Naive B cell (primary cell): ENCODE measurements around the gene AGPAT2. TPM values are rescaled to one million over a fixed set of nuclear protein-coding genes. Genes with fewer than 3 reads are reported as not detected.
A peak's percentile ranks its signal among the peaks of the same experiment; 100 is the strongest.

ENCODE experiments used
- ATAC-seq, 2 donors: fragments of 150-1000 bp; cut with Tn5 transposase; 2 replicates each; pipeline ENCODE4 v1.10.0; 2021; ENCODE audit warnings: low read depth in 2 of 2, mild to moderate bottlenecking in 2 of 2, moderate library complexity in 2 of 2
- DNase-seq: peaks from one replicate; pipeline ENCODE4 v3.0.0; 2022
- H3K27ac Mint-ChIP-seq, 6 donors: one replicate each; pipeline ENCODE4 v1.8.0; 2020 to 2022; ENCODE audit warnings: mild to moderate bottlenecking in 6 of 6, mixed read lengths in 6 of 6, moderate library complexity in 5 of 6, inconsistent platforms in 2 of 6
- H3K27me3 Mint-ChIP-seq, 3 donors: one replicate each; pipeline ENCODE4 v1.8.0; 2021 to 2022; ENCODE audit warnings: mixed read lengths in 3 of 3, mild to moderate bottlenecking in 1 of 3
- H3K36me3 Mint-ChIP-seq, 2 donors: one replicate each; pipeline ENCODE4 v1.8.0; 2020 to 2022; ENCODE audit warnings: mixed read lengths in 2 of 2, inconsistent platforms in 1 of 2, mild to moderate bottlenecking in 1 of 2
- H3K4me1 Mint-ChIP-seq, 3 donors: one replicate each; pipeline ENCODE4 v1.8.0; 2020 to 2022; ENCODE audit warnings: mixed read lengths in 3 of 3, inconsistent platforms in 1 of 3, mild to moderate bottlenecking in 1 of 3, moderate library complexity in 1 of 3
- H3K4me3 Mint-ChIP-seq, 8 donors: one replicate each; pipeline ENCODE4 v1.8.0; 2020 to 2022; ENCODE audit warnings: mild to moderate bottlenecking in 8 of 8, mixed read lengths in 8 of 8, moderate library complexity in 8 of 8, inconsistent platforms in 2 of 8
- H3K9me3 Mint-ChIP-seq, 7 donors: one replicate each; pipeline ENCODE4 v1.8.0; 2020 to 2022; ENCODE audit warnings: mixed read lengths in 7 of 7, mild to moderate bottlenecking in 5 of 7, inconsistent platforms in 2 of 7, moderate library complexity in 1 of 7
- polyA plus RNA-seq, 6 donors: library from polyadenylated mRNA; unstranded; fragments of 300-500 nt; fragmentation: Illumina TruSeq; gene quantifications; one replicate each; pipeline ENCODE4 v1.2.3, GENCODE V29; 2021; ENCODE audit warnings: low read depth in 6 of 6

The AGPAT2 gene
- polyA plus RNA-seq, 6 donors from 2014 or later: 36.1 to 59.9 (median 48.0) TPM

DNA sequence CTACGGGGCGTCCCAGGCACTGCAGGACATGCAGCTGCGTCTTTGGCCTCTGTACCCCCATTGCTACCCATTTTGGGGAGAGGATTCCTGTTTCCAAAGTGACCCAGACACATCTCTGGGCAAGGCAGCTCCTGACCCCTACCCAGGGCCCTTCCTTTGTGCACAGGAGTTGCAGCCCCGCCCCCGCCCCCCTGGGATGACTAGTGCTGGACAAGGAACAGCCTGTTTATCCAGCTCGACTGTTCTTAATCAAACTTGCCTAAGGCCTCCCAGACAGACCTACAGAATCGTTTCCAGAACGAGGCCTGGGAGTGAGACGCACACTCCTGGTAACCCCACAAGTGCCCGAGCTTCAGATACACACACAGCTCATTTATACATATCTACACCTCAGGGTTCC, 38.4 kb upstream of the AGPAT2 start:
- peak overlapping the region in 6 of 8 donors; percentile 10 to 99 (median 96) for H3K4me3 Mint-ChIP-seq
- H3K27ac Mint-ChIP-seq: peak overlapping the region in 3 of 6 donors; percentile 11 to 92 (median 86)
- peaks cover 0 to 3% (median 0%) of the 10 kb centered on the region in 3 donors for H3K27me3 Mint-ChIP-seq

DNA sequence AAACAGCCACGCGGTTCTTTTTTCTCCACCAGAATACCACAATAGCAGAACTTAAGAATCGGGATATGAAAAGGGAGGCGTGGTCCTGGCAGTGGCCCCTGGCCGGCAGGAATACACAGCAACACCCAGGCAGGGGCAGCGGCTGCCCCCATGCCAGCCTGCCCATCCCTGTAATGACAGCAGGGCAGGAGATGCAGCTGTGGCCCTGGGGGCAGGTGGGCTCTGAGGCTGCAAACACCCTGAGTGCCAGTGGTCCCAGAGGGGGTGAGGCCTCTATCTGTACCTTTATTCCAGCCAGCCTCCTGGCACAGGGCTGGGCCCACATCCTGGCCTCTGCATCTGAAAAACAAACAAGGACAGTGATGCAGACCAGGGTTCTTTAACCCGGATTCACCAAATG, 37.5 kb upstream of the AGPAT2 start:
- Mint-ChIP-seq H3K27me3 (peaks cover 0 to 3% (median 0%) of the 10 kb centered on the region in 3 donors), H3K9me3 (no peaks in the 10 kb centered on the region), H3K27ac (peak overlapping the region in 1 of 6 donors; percentile 24), H3K4me1 (peaks cover 19 to 50% (median 45%) of the 10 kb centered on the region in 3 donors), H3K36me3 (peaks cover 7 to 22% of the 10 kb centered on the region in 2 donors), H3K4me3 (peak overlapping the region in 4 of 8 donors; percentile 12 to 95 (median 48))
- ATAC-seq (no peak), DNase-seq (no peak)

More for the DNA sequence above, 38.4 kb upstream of the AGPAT2 start:
- H3K36me3 Mint-ChIP-seq: peaks cover 7 to 22% of the 10 kb centered on the region in 2 donors
- peaks cover 19 to 53% (median 53%) of the 10 kb centered on the region in 3 donors for H3K4me1 Mint-ChIP-seq
- no peak for ATAC-seq
- no peaks in the 10 kb centered on the region for H3K9me3 Mint-ChIP-seq
- no peak for DNase-seq

DNA sequence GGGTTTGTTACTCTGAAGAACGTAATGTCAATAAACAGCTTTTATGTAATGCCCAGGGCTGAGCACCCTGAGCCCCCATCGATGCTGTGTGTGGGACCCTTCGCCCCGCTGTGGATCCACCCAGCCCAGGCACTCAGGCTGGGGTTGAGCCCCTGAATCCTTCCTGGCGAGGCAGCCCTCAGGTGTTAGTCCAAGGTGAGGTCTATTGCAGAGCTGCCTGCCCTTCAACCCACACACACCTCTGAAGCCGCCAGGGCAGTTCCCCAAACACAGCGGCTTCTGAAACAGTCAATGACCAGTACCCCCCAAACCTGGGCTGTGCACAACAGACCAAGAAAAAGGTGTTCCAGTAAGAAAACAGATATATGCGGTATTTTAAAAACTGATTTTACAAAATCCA, 36.7 kb upstream of the AGPAT2 start:
- H3K4me1 Mint-ChIP-seq: peaks cover 19 to 47% (median 43%) of the 10 kb centered on the region in 3 donors
- no peak for DNase-seq
- no peaks in the 10 kb centered on the region for H3K9me3 Mint-ChIP-seq
- peaks cover 0 to 3% (median 0%) of the 10 kb centered on the region in 3 donors for H3K27me3 Mint-ChIP-seq
- H3K27ac Mint-ChIP-seq: peak overlapping the region in 4 of 6 donors; percentile 31 to 62 (median 42)
- peak overlapping the region in 4 of 8 donors; percentile 28 to 95 (median 52) for H3K4me3 Mint-ChIP-seq
- H3K36me3 Mint-ChIP-seq: peaks cover 7 to 22% of the 10 kb centered on the region in 2 donors
- ATAC-seq: no peak

DNA sequence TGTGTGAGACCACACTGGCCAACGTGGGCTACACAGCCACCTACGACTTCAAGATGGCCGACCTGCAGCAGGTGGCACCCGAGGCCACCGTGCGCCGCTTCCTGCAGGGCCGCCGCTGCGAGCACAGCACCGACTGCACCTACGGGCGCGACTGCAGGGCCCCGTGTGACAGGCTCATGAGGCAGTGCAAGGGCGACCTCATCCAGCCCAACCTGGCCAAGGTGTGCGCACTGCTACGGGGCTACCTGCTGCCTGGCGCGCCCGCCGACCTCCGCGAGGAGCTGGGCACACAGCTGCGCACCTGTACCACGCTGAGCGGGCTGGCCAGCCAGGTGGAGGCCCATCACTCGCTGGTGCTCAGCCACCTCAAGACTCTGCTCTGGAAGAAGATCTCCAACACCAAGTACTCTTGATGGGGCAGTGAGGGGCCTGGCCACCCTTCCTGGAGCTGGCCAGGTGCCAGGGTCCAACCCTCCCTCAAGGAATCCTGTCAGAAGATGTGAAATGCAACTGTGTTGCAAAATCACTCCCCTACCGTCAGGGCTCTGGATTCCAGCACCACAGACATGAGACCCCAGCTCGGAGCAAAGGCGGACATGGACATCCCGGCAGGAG, 36.2 kb upstream of the AGPAT2 start:
- Mint-ChIP-seq H3K27me3 (peaks cover 0 to 3% (median 0%) of the 10 kb centered on the region in 3 donors), H3K9me3 (no peaks in the 10 kb centered on the region), H3K4me1 (peaks cover 22 to 52% (median 45%) of the 10 kb centered on the region in 3 donors), H3K27ac (peak overlapping the region in 2 of 6 donors; percentile 31 to 37), H3K4me3 (peak overlapping the region in 2 of 8 donors; percentile 56 to 95), H3K36me3 (peaks cover 7 to 22% of the 10 kb centered on the region in 2 donors)
- DNase-seq (no peak), ATAC-seq (no peak)

DNA sequence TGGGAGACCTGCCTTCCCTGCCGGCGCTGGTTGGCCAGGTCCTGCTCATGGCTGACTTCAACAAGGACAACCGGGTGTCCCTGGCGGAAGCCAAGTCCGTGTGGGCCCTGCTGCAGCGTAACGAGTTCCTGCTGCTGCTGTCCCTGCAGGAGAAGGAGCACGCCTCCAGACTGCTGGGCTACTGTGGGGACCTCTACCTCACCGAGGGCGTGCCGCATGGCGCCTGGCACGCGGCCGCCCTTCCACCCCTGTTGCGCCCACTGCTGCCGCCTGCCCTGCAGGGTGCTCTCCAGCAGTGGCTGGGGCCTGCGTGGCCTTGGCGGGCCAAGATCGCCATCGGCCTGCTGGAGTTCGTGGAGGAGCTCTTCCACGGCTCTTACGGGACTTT, 35.7 kb upstream of the AGPAT2 start:
- no peak overlapping the region for H3K4me3 Mint-ChIP-seq
- no peak for ATAC-seq
- H3K36me3 Mint-ChIP-seq: peaks cover 7 to 22% of the 10 kb centered on the region in 2 donors
- peak overlapping the region in 1 of 6 donors; percentile 63 for H3K27ac Mint-ChIP-seq
- no peak for DNase-seq
- no peaks in the 10 kb centered on the region for H3K9me3 Mint-ChIP-seq
- peaks cover 25 to 55% (median 50%) of the 10 kb centered on the region in 3 donors for H3K4me1 Mint-ChIP-seq
- H3K27me3 Mint-ChIP-seq: peaks cover 0 to 3% (median 0%) of the 10 kb centered on the region in 3 donors

DNA sequence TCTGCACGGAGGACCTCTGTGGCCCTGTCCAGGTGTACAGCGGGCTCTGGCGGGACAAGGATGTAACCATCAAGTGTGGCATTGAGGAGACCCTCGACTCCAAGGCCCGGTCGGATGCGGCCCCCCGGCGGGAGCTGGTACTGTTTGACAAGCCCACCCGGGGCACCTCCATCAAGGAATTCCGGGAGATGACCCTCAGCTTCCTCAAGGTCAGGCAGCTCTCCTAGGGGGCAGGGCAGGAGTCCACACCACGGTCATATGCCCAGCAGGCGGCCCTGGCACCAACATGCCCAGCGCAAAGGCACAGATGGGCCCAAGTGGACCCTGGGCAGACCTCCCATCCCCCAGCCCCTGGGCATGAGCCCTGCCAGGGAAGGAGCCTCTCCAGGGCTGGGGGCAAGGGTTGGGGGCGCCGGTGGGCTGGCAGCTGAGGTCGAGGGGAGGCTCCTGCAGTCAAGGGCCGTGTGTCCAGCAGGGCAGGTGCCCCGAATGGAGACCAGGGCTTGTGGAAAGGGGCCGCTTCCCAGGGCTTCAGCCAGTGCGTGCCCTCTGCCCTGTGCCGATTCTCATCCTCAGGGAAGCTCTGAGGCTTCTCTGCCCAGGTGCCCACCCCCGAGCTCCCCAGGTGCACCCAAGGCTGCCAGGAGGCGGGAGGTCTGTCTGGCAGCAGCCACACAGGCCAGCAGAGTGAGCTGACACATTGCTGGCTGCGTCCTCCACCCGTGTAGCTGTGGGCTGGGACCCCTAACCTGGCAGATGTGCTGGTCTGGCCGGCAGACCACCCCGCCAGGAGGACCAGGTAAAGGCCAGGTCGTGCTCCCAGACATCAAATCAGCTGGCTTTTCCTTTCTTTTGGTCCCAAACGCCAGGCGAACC, 35.1 kb upstream of the AGPAT2 start:
- H3K9me3 Mint-ChIP-seq: no peaks in the 10 kb centered on the region
- DNase-seq (no peak), ATAC-seq (no peak)
- no peak overlapping the region for H3K4me3 Mint-ChIP-seq
- peaks cover 24 to 61% (median 52%) of the 10 kb centered on the region in 3 donors for H3K4me1 Mint-ChIP-seq
- no peak overlapping the region for H3K27ac Mint-ChIP-seq
- H3K27me3 Mint-ChIP-seq: peaks cover 0 to 3% (median 0%) of the 10 kb centered on the region in 3 donors
- peaks cover 7 to 22% of the 10 kb centered on the region in 2 donors for H3K36me3 Mint-ChIP-seq

DNA sequence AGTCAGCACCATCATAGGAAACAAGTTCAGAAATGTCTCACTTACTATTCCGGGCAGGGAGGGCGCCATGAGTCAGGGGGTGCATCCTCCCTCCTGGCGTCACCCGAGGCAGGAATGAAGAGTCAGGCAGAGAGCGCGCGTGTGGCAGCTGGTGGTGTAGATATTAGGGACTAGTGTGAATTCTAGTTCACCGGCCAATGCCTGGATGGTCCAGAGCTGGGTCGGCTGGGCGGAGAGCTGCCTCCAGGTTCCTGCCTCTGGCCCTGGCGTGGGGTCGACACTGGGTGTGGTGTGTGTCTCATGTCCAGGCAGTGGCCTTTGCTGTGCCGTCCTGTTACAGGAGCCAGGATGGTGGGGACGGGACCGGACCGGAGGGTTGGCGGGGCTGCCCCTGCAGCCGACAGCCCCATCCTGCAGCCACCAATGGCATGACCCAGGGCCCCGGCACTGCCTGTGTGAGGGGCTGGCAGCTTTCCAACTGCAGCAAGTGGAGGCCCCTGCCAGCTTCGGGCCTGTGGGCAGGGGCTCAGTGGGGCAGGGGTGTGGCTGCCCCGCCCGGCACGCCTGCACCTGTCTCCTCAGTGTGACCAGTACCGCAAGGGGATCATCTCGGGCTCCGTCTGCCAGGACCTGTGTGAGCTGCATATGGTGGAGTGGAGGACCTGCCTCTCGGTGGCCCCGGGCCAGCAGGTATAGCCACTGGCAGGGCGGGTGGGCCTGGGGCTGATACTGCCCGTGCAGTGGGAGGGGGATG, 34.3 kb upstream of the AGPAT2 start:
- Mint-ChIP-seq H3K27me3 (no peaks in the 10 kb centered on the region), H3K36me3 (peaks cover 2 to 17% of the 10 kb centered on the region in 2 donors), H3K4me3 (peak overlapping the region in 5 of 8 donors; percentile 9 to 80 (median 42)), H3K27ac (peak overlapping the region in 3 of 6 donors; percentile 25 to 60 (median 56)), H3K4me1 (peaks cover 19 to 54% (median 44%) of the 10 kb centered on the region in 3 donors), H3K9me3 (no peaks in the 10 kb centered on the region)
- DNase-seq (no peak), ATAC-seq (no peak)

DNA sequence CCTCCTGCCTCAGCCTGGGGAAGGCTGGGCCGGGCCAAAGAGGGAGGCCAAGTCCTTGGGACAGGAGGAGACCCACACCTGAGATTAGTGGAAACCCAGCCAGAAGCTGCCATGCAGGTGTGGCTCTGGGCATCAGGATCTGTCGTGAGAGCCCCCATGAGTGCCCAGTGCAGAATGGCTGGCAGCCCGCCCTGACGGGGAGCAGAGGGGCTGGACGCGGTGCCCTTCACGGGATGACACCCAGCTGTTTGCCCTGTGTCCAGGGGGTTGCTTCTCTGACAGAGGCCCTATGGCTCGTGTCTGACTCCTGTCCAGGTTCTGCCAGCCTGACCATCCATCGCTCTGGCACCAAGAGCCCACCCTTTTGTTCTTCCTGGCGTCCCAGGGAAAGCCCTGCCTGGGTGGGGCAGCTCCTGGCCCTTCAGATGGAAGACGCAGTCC, 33.7 kb upstream of the AGPAT2 start:
- H3K27me3 Mint-ChIP-seq: no peaks in the 10 kb centered on the region

DNA sequence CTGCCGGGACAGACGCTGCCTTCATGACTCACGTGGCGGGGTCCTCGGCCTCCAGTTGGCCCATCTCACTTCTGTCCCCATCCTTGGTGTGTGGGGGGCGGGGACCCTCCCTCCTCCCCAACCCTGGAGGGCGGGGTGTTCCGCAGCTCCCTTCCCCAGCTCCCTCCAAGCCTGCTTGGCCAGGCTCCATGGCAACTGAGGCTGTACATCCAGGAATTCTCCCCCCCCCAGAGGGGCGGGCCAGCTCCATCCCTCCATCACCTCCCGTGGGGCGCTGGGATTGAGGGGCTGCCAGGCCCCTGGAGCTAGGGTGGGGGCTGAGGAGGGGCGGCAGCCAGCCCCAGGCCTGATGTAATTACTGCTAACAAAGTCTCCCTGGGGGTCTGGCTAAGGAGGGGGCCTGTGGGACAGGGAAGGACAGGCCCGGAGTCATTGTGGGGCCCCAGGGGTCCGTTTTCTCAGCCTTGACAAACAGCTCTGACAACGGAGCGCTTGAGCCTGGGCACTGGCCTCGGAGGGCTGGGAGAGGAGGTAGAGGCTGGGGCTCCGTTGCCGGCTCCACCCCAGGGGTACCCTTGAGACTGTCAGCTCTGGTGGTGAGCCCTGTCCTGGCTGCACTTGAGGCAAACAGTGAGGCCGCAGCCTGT, 33.1 kb upstream of the AGPAT2 start:
- Mint-ChIP-seq H3K27me3 (no peaks in the 10 kb centered on the region), H3K27ac (peak overlapping the region in 3 of 6 donors; percentile 47 to 82 (median 56)), H3K36me3 (peaks cover 0 to 13% of the 10 kb centered on the region in 2 donors), H3K4me1 (peaks cover 21 to 57% (median 39%) of the 10 kb centered on the region in 3 donors), H3K9me3 (no peaks in the 10 kb centered on the region), H3K4me3 (peak overlapping the region in 2 of 8 donors; percentile 36 to 37)
- ATAC-seq: no peak
- no peak for DNase-seq

More for the DNA sequence above, 33.7 kb upstream of the AGPAT2 start:
- DNase-seq (no peak), ATAC-seq (no peak)
- Mint-ChIP-seq H3K4me3 (peak overlapping the region in 4 of 8 donors; percentile 9 to 80 (median 40)), H3K9me3 (no peaks in the 10 kb centered on the region), H3K27ac (peak overlapping the region in 2 of 6 donors; percentile 25 to 56), H3K36me3 (peaks cover 0 to 13% of the 10 kb centered on the region in 2 donors), H3K4me1 (peaks cover 18 to 52% (median 40%) of the 10 kb centered on the region in 3 donors)

DNA sequence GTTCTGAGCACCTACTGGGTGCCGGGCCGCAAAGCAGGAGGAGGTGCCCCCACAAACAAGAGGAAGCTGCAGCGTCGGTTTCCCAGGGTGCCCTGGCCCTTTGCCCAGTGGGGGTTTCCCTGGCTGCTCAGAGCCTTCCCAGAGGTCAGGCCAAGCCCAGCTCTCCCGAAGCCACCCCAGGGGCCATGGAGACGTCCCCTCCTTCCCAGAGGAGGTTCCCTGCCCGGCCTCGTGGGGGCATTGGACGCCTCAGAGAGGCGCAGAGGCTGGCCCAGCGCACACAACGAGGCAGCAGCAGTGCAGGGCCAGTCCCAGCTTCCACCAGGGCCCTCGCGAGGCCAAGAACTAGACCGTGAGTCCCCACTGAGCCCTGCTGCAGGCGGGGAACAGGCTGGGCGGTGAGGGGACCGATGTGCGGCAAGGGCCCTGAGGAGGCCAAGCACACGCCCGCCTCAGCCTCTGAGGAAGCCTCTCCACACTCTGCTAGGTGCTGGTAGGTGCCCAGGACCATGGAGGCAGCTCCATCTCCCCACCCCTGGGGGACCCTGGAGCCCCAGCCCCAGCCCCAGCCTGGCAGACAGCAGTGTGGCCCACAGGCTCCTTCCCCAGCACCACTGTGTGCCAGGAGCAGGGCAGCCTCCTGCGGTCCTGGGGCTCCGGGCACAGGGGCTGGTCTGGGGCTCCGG, 32.1 kb upstream of the AGPAT2 start:
- H3K4me1 Mint-ChIP-seq: peaks cover 23 to 61% (median 33%) of the 10 kb centered on the region in 3 donors
- peak overlapping the region in 5 of 8 donors; percentile 55 to 70 (median 61) for H3K4me3 Mint-ChIP-seq
- H3K27me3 Mint-ChIP-seq: no peaks in the 10 kb centered on the region
- peaks cover 0 to 10% of the 10 kb centered on the region in 2 donors for H3K36me3 Mint-ChIP-seq
- ATAC-seq (peak; percentile 59 to 67), DNase-seq (peak; percentile 44)
- peak overlapping the region in 4 of 6 donors; percentile 41 to 77 (median 69) for H3K27ac Mint-ChIP-seq
- no peaks in the 10 kb centered on the region for H3K9me3 Mint-ChIP-seq

DNA sequence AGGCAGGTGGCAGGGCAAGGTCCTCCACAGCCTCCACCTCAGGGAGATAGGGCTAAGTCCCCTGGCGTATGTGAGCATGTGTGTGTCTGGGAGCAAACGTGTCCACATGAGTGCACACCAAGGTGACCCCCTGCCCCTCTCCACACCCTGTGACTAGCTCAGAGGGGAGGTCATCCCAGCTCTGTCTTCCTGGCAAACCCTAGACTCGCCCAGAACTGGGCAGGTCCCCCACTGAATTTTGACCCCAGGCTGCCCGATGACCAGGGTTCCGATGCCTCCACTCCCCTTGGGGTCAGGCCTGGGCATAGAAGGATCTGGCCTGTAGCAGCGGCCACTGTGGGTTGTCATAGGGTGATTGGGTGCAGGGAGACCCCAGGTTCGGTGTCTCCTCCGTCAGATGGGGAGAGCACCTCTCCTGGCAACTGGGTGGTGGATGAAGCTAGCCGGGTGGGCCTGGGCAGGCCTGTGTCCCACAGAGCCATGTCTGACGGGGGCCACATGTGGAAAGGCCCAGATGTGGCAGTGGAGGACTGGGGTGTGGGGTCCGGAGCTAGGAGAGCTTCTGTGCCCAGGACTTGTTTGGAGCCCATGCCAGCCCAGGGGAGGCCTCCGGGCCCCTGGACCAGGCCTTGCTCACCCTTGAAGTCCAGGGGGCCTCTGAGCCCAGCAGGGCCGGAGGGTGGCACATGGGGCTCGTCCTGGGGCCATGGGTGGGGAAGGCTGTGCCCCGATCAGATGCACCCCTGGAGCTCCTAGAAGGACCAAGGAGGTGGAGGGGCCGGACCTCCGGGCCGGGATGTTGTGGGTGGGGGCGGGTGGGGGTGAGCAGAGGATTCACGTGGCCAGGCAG, 31.3 kb upstream of the AGPAT2 start:
- Mint-ChIP-seq H3K9me3 (no peaks in the 10 kb centered on the region), H3K27ac (peak overlapping the region in 3 of 6 donors; percentile 69 to 80 (median 78)), H3K36me3 (peaks cover 0 to 2% of the 10 kb centered on the region in 2 donors), H3K27me3 (no peaks in the 10 kb centered on the region), H3K4me1 (peaks cover 27 to 61% (median 33%) of the 10 kb centered on the region in 3 donors), H3K4me3 (peak overlapping the region in 5 of 8 donors; percentile 47 to 70 (median 61))
- ATAC-seq: no peak
- no peak for DNase-seq
